Putamen (tissue), 1 donor: Measurements from ENCODE around the gene NOTUM.
"Not testable (repeated sequence)": the region's sequence is repeated elsewhere in the genome, so short reads cannot be mapped to it uniquely, and the experiment has no call there.

ENCODE experiments used
- DNase-seq: peaks from one replicate; pipeline ENCODE4 v3.0.0-alpha.2; 2016; ENCODE audit warnings: low spot score

Gene NOTUM

DNA sequence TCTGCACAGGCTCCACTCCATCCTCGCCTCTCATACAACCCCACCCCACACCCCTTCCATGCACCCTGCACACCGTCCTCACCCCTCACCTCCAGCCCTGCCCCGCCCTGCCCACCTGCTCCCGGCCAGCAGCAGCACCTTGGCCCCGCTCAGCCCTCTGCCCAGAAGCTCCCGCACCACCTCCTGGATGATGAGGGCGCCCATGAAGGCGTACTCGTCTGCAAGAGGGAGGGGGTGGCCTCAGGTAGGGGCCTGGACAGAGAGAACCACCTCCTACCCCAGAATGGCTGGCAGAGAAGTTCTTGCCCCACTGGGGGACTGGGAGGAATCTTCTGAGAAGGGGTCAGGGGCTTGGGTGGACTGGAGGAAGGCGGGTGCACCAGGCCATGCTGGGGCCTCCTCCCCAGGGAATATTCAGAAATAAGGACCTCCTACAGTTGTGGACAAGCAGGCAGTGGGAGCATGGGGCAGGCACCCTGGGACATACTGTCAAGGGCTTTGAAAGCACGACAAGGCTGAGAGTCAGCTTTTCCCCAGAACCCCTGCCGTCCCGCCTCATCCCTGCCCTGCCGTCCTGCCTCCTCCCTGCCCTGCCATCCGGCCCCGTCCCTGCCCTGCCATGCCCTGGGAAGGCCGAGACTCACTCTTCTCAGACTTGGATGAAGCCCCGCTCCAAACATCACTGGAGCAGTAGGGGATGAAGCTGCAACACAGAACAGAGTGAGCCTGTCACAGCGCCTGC is 3.1 kb downstream of the NOTUM start:
- DNase-seq, result no peak

DNA sequence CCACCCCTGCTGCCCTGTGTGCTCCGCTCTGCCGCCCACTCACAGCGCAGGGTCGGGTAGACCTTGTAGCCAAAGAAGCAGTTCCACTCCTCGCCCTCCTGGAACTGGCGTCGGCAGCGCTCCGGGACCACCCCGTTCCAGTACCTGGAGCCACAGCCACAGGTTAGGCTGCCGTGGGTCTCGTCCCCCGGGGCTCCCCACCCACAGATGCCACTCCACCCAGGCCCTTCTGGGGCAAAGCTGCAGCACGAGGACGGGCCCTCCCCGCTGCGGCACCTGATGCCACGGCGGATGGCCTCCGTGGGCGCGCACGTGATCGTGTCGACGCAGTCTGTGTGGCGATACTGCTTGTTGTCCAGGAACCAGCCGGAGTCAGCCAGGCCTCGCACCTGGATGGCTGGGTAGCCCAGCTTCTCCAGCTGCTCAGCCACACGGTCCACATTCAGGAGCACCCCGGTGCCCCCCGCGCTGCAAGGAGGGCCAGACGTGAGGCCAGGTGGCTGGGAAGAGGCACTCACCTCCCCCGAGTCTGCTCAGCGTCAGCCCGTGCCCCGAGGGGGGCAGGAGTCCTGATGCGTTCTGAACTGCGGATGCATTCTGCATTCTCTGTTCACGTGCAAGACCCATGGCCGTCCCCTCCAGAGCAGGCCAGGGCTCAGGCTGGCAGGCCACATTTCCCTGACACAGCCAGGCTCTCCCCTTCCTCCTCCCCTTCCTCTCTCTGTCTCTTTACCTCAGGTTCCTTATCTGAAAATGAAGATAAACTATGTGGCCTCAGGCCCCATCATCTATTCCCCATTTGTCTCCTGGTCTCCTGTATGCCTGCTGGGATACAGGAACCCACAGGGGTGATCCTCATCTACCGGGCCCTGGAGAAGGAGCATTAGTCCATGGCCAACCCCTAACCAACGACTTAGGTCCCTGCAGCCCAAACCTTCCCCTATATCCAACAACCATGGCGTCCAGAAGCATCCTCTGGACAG is 4.1 kb downstream of the NOTUM start:
- no peak for DNase-seq

DNA sequence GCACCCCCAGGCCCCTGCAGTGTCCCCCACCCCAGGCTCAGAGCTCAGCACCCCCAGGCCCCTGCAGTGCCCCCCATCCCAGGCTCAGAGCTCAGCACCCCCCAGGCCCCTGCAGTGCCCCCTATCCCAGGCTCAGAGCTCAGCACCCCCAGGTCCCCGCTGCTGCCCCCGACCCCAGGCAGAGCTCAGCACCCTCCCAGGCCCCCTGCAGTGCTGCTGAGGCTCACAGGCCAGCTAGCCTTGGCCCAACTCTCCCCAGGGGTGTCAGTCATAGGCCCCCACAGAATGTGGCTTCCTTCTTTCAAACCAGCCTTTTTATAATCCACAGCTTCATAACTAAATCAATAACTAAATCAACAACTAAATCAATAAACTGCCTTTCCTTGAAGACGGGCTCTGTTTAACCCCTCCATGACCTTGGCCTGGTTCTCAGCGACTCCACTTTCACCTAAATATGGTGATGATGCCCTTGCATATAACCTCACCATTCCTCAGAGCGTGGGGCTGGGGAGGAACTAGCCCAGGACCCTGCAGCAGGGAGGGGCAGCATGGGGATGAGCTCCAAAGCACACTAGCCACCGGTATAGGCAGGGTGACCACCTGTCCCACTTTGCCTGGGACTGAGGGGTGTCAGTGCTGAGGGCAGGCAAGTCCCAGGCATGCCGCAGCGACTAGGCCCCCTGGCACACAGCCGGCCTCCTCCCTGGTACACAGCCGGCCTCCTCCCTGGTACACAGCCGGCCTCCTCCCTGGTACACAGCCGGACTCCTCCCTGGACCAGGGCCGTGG is 5.0 kb downstream of the NOTUM start:
- no peak for DNase-seq

DNA sequence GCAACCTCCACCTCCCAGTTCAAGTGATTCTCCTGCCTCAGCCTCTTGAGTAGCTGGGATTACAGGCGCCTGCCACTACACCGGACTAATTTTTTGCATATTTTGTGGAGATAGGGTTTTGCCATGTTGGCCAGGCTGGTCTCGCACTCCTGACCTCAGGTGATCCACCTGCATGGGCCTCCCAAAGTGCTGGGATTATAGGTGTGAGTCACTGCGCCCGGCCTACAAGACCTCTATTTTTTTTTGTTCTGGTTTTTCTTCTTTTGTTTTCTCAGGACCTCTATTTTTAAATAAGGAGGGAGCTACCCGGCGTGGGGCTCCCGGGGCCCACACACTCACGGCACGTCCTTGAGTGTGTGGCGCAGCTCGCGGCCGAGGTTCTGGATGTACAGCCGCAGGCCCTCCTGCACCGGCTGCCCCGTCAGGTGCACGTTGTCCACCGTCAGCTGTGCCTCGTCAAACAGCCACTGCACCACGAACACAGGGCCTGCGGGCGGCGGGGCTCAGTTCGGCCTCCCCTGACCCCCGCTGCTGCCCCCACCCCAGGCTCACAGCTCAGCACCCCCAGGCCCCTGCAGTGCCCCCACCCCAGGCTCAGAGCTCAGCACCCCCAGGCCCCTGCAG is 5.8 kb downstream of the NOTUM start:
- no peak for DNase-seq

DNA sequence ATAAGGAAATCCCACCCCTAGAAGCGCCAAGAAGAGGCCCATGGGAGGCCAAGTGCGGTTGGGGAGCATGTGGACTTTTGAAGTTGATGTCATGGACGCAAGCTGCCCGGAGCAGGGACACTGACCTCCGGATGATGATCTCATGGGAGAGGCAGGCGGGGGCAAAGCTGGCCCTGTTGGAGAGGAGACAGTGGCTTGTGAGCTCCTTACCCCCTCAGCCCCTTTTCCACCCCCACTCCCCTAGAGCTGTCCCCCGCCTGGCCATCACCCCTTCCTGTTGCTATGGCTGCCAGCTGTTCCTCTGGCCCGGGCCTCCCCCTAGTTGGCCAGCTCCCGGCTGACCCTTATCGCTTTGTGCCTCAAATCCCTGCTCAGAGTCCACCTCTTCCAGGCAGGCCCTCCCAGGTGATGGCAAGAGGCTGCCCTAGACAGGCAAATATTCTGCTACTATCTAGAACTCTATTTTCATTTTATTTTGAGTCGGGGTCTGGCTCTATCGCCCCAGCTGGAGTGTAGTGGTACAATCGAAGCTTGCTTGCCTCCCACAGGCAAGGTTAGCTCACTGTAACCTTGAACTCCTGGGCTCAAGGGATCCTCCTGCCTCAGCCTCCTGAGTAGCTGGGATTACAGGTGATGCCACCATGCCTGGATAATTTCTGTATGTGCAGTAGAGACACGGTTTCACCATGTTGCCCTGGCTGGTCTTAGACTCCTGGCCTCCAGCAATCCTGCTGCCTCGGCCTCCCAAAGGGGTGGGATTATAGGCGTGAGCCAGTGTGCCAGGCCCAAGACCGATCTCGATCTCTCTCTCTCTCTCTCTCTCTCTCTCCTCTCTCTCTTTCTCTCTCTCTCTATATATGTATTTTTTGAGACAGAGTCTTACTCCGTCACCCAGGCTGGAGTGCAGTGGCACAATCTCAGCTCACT is 6.6 kb downstream of the NOTUM start:
- DNase-seq, result no peak

DNA sequence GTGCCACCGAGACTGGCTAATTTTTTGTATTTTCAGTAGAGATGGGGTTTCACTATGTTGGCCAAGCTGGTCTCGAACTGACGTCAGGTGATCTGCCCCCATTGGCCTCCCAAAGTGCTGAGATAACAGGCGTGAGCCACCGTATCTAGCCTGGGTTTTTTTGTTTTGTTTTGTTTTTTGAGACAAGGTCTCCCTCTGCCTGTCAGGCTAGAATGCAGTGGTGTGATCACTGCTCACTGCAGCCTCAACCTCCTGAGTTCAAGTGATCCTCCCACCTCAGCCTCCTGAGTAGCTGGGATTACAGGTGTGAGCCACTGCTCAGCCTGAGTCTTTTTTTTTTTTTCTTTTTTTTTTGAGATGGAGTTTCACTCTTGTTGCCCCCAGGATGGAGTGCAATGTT is 7.5 kb downstream of the NOTUM start:
- not testable (repeated sequence) for DNase-seq

DNA sequence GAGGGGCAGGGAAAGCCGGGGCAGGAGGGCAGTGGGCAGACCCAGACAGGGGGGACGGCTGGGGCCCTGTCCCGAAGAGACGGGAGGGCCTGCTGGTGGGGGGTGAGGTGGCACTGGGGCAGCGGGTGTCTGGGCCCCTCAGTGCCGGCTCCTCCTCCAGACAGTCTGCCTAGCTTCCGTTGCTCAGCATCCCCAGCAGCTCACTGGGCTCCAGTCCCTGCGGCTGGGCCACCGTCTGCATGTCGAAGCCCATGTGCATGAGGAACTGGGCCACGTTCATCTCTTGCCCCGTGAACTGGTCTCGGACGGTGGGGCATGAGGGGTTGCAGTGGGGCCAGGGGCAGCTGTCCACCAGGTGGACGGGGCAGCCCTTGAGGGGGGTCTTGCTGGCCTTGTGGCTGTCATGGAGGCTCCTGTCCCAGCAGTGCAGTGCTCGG is 8.2 kb downstream of the NOTUM start:
- DNase-seq, result no peak

DNA sequence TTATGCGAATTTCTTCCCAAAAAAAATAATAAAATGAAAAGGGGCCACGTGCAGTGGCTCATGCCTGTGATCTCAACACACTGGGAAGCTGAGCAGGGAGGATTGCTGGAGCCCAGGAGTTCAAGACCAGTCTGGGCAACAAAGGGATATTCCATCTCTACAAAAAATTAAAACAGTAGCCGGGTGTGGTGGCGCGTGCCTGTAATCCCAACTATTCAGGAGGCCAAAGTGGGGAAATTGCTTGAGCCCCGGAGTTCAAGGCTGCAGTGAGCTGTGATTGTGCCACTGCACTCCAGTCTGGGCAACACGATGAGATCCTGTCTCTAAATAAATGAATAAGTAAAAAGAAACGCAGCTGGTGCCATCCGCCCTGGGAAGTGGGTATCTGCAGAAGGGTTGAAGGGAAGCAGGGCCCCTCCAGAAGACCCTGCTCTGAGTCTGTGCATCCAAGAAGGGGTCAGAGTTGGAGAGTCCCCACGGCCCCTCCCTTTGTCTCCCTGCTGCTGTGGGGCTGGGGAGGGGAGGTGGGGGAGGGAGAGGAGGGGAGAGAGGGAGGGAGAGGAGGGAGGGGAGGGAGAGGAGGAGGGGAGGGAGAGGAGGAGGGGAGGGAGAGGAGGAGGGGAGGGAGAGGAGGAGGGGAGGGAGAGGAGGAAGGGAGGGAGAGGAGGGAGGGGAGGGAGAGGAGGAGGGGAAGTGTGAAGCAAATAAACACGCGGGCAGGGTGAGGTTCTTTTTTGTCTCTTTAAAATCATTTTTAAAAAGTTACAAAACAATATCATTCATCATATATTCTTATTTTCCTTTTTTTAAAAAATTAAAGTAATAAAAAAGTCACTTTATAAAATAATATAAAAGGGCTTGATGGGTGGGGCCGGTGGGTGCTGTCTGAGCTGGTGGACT is 9.0 kb downstream of the NOTUM start:
- no peak for DNase-seq

DNA sequence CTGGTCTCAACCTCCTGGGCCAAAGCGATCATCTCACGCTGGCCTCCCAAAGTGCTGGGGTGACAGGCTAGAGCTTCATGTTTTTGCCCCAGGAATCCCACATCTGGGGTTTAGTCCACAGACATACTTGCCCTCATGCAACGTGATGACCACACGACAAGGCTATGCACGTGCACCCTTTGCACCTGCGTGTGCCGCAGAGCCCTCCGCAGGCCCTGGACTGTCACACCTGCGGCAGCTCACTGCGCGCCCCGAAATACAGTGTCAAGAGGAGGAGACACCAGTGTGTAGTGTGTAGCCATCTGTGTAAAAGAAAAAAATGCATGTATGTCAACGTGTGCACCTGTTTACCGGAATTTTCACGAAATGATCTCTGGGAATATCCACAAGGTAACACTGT is 10.5 kb downstream of the NOTUM start:
- no peak for DNase-seq

DNA sequence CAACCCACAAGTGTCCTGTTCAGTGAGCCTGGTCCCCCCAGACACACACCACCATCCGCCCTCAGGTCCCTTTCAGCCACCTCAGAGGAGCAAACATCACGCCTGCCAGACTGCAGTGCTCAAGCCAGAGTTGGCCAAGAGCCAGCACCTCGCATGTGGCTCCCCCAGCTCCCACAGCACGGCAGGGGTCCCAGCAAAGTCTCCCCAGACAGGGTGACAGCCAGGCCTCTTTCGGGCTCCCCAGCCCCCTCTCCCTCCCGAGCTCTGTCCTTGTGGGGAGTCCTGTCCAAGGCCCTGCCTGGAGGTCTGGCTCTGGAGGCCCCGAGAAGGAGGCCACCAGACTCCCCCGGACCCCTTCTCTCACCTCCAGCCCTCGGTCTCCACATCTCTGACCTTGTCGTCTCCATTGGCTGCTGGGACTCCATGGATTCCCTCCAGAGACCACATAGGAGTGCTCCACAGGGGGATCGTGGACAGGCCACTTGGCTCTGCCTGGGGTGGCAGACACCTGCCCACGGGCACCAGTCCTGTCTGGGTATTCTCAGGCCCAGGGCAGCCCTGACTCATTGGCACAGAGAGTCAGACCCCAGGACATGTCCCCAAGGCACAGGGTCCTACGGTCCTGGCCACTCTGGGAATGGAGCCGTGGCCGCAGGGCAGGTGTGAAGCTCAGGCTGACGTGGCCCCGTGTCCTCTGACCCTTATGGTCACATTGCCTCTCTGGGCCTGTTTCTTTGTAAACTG is 12.2 kb downstream of the NOTUM start:
- no peak for DNase-seq

DNA sequence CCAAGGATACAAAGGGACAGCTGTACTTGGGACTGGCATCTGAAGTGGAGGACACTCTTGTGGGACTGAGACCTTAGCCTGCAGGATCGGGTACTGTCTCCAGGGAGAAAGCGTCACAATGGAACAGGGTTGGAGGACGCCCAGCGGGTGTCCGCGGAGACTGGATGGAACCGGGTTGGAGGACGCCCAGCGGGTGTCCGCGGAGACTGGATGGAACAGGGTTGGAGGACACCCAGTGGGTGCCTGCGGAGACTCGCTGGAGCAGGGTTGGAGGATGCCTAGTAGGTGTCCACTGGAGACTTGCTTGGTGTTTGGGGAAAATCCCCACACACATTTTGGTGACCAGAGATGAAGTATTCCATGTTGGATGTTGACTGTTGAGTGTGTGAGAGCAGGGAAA is 13.8 kb downstream of the NOTUM start, which contains the start of gene MYADML2:
Gene MYADML2, minus strand, starts transcription at position 45 of the 400 bp plus-strand sequence. CDS start 5,492 bp downstream, outside the sequence.
- DNase-seq, result no peak

DNA sequence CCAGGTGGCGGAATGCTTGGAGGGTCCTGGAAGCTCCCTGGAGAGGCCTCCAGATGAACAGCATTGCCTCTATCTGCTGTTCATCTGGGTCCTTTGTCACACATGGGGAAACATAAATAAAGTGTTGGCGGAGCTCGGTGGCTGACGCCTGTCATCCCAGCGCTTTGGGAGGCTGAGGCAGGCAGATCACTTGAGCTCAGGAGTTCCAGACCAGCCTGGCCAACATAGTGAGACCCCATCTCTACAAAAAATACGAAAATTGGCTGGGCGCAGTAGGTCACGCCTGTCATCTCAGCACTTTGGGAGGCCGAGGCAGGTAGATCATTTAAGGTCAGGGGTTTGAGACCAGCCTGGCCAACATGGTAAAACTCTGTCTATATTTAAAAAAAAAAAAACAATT is 16.1 kb downstream of the NOTUM start:
- no peak for DNase-seq

DNA sequence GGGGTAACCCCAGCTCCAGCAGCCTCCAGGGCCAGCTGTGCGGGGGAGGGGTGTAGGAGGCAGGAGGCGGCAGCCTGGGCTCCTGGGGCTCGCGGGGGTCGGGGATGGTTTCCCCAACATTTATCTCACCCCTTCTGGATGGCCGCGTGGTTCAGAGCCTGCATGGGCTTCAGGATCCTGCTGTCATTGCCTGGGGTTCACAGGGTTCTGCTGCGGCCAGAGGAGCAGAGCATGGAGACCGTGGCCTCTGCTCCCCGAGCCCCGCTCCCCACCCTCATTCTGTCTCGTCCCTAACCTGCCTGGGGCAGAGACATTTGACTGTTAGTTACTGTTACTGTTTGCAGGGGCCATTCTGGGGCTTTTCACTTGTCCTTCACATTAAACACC is 18.8 kb downstream of the NOTUM start:
- DNase-seq, result no peak

DNA sequence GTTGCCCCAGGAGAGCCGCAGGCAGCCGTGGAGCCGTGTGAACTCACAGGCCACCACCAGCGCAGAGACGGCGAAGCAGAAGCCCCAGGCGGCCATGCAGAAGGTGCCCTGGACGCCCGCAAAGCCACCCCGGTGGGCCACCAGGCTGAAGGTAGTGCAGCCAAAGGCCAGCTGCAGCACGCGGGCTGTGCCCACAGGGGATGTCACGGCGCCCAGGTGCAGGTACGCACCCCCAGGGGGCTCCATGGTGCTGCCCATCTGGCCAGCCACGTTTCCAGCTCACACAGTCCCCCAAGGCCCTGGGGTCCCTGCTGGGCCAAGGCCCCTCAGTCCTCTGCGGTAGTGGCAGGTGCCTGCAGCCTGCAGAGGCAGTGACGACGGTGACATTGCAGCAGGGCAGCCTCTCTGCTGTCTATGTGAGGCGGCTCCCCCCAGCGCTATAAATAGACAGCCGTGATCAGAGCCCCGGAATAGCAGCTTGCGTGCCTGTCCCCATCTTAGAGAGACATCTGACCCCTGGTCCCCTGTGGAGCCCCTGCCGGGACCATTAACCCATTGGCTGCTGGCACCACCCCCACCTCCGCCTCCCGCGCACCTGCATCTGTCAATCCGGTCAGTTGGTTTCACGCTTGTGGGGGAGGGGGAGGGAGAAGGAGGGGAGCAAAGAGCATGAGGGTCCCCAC is 19.4 kb downstream of the NOTUM start:
- peak; percentile 50 for DNase-seq

DNA sequence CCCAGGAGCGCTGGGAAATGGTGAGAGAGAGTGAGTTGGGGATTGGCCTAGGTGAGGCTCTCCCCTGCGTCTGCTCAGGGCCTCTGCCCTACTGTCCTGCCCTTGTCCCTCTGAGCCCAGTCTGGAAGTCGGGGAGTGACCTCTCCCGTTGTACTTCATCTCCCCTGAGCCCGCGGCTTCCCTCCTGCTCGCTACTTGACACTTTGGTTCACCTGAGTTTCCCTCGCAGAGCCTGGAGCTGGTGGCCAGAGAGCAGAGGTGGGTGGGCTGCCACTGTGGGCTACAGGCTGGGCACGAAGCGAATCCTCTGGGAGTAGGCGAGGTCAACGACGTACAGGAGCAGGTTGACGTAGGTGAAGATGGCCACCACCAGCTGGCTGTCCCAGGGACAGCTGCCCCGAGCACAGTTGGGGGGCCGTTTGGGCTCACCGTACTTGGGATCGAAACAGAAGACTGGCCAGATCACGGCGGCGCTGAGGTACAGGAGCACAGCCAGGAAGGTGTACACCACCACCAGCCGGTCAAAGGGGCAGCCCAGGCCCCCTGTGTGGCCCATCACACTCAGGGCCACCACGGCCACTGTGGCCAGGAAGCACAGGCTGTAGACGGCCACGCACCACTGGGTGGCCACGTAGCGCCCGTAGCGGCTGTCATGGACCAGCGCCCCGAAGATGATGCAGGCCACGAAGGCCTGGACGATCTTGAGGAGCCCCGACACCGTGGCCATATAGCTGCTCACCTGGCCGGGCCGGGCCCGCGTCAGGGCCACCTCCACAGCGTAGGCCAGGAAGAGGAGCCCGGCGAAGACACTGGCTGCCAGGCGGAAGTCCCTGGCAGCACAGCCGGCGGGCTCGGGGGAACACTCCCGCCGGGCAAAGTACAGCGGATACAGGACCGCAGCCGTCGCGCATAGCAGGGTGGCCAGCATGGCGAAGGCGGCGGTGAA is 20.2 kb downstream of the NOTUM start:
- no peak for DNase-seq

DNA sequence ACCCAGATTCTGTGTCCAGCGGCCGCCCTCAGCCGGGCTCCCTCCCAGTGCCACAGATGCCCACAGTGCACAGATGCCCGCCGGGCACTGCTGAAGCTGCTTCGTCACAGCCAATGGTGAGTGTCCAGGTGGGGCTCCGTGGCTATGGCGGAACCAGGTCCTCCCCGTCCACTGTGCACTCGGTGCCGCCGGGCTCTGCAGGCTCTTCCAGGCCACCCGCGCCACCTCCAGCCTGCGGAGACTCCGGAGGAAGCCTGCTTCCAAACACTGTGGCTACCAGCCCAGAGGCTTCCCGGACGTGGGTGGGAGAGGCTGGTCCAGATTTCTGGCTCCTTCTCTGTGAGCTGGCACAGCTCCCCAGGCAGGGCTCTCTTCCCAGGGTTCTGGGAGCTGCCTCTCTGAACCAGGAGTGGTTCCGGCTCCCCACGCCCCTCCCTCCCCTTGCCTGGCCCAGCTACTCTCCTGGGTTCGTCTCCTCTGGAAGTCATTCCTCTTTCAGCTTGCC is 21.1 kb downstream of the NOTUM start:
- peak; percentile 52 for DNase-seq

DNA sequence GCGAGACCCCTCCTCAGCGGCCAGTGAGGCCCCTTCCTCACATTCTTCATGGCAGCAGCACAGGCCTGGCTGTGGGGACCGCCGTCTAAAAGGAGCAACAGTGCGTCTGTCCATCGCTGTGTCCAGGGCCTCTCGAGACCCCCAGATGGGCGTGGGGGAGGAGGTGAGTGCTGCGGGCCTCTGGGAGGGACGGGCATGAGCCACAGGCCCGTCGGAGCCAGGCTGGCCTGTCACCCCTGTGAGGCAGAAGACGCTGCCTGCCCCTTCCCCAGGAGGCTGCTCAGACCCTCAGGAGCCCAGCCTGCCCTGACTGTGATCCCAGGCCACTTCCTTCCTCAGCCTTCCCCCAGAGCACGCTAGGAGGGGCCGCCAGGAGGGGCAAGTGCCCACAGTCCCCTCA is 21.8 kb downstream of the NOTUM start:
- DNase-seq, result no peak
